Stimulated activated CD4-positive, alpha-beta T cell treated with anti-CD3 and anti-CD28 coated beads, Interleukin-15, amount 100 ng/mL, for 24 hours (primary cell): ENCODE measurements around the gene MICAL2.

Experiments used
- DNase-seq: peaks from one replicate; pipeline ENCODE4 v3.0.0-alpha.2; 2020

Gene MICAL2

GRCh38 chr11:12076840-12077534, 33.4 kb upstream of the MICAL2 start:
- DNase-seq, result no peak

GRCh38 chr11:12077535-12078280, 32.7 kb upstream of the MICAL2 start:
- no peak for DNase-seq

GRCh38 chr11:12079726-12080556, 30.4 kb upstream of the MICAL2 start:
- no peak for DNase-seq

- DNase-seq, result peak; percentile 36
These were observed 27.0 kb upstream of the MICAL2 start for GRCh38 chr11:12083380-12083779.

GRCh38 chr11:12084256-12084655, 26.1 kb upstream of the MICAL2 start:
- no peak for DNase-seq

- DNase-seq, result no peak
These were observed 24.8 kb upstream of the MICAL2 start for GRCh38 chr11:12085371-12086251.

DNA sequence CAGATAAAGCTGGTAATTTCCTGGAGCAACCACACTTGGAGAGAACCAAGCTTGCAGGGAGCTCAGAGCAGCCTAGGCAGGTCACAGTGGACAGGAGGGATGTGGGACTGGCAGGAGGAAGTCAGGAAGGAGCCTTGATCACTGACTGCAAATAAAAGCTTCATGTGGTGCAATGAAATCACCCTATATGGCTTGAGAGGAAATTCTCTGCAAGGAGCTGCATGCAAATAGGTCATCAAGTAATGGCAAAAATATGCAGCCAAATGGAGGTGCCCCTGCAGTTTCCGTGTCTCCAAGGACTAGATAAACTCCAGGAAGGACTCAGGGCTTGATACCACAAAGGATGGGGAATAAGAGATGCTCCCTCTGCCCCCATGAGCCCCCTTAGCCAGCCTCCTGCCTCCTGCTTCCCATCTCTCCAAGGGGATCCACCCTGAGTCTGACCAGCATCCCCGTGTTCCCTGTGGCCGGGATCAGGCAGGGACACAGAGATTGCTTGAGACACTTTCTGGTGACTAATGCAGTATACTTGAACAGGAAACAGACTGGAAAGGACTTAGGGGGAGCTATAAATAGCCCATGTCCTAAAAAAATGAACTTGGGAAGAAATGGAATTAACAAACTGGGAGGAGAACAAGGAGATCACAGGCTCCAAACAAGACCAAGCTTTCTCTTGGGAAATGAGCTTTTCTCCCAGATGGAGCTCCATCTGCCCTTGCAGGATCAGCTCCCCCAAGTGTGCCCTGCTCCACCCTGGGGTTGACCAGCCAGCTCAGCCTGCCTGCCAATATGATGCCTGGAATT, 23.9 kb upstream of the MICAL2 start:
- no peak for DNase-seq

DNA sequence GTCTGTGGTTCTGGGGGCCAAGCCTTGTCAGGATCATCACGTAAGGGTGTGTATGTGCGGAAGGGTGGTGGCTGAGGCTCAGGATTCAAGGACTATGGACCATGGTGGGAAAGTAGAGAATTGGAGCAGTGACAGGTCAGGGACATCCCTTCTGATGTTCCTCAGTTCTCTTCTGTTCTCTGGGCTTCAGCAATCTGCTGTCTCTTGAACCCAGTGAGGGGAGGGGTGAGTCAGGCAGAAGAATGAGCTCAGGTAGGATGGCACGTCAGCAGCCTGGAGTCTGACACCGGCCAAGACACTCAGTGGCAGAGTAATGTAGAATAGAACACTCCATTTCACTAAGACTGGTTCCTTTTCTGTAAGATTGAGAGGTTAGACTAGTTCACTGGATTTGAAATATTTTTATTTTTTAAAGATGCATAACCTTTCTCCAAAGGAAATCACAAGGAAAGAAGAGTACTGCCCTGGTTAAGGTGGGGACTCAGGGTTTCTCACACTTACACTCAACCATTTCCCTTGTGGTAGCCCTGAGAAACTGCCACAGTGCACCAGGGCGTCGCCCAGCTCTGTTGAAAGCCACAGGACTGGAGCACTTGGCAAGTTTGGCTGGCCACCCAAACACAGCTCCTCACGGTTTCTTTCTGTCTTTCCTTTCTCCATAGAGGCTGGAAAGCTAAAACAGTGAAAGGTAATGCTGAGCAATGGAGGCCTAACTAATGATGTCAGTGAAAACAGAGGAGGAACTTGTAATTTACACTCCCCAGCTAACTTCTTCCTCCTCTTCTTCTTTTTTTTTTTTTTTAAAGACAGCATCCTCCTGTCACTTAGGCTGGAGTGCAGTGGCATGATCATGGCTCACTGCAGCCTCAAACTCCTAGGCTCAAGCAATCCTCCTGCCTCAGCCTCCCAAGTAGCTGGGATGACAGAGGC, 23.1 kb upstream of the MICAL2 start:
- peak; percentile 47 for DNase-seq

DNA sequence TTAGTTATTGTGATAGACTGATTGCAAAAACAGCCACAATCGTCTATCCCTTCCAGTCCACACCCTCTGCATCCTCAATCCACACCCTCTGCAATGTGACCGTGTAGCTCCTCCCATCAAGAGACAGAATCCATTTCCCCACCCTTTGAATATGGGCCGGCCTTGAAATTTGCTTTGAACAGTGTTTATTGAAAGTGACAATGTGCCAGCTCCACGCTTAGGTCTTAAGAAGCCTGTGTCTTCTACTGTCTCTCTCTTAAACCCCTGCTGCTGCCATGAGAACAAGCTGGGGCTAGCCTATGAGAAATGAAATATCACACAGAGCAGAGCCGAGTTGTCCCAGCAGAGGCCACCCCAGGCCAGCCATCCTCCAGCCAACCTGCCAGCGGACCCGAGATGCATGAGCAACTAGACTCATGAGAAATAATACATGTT, 22.3 kb upstream of the MICAL2 start:
- DNase-seq, result no peak

GRCh38 chr11:12088531-12088930, 21.9 kb upstream of the MICAL2 start:
- DNase-seq, result no peak

- DNase-seq, result no peak
These were observed 21.3 kb upstream of the MICAL2 start for GRCh38 chr11:12089041-12089440.

GRCh38 chr11:12089473-12089872, 20.9 kb upstream of the MICAL2 start:
- no peak for DNase-seq

- DNase-seq, result no peak
These were observed 20.3 kb upstream of the MICAL2 start for GRCh38 chr11:12090061-12090591.

DNA sequence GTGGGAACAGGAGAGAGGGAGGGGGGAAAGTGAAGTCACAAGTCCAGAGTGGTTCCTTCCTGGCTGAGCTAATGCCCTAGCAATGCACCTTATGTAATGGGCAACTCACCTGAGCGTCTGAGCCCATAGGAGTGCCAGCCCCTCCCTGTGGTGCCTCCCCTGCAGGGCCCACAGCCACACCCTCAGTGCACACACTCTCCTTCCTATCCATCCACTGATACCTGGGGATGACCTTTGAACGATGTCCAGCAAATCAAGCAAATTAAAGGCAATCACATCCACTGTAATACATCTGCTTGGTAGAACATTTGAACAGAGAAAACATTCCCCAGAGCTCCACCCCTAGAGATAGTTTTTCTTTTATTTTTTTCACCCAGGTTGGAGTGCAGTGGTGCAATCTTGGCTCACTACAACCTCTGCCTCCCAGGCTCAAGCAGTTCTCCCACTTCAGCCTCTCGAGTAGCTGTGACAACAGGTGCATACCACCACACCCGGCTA, 19.6 kb upstream of the MICAL2 start:
- no peak for DNase-seq

GRCh38 chr11:12091956-12092558, 18.3 kb upstream of the MICAL2 start:
- DNase-seq, result no peak

DNA sequence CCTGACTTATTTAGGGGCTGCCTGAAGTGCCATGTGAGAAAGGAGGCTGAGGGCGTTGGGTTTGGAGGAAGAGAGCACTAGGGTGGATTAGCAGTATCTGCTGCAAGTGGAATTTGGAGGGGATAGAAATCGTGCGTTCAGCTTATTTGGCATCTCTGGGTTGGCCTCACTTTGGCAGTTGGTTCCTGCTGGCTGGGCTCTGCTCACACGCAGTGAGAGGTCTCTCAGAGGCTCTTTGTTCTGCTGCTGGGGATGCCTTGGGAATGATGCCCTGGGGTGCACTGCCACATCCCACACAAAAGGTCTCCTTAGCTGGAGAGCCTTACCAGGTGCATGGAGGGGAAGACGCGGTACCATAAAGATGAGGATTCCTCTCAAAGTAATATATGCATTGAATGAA, 17.7 kb upstream of the MICAL2 start:
- DNase-seq, result no peak

DNA sequence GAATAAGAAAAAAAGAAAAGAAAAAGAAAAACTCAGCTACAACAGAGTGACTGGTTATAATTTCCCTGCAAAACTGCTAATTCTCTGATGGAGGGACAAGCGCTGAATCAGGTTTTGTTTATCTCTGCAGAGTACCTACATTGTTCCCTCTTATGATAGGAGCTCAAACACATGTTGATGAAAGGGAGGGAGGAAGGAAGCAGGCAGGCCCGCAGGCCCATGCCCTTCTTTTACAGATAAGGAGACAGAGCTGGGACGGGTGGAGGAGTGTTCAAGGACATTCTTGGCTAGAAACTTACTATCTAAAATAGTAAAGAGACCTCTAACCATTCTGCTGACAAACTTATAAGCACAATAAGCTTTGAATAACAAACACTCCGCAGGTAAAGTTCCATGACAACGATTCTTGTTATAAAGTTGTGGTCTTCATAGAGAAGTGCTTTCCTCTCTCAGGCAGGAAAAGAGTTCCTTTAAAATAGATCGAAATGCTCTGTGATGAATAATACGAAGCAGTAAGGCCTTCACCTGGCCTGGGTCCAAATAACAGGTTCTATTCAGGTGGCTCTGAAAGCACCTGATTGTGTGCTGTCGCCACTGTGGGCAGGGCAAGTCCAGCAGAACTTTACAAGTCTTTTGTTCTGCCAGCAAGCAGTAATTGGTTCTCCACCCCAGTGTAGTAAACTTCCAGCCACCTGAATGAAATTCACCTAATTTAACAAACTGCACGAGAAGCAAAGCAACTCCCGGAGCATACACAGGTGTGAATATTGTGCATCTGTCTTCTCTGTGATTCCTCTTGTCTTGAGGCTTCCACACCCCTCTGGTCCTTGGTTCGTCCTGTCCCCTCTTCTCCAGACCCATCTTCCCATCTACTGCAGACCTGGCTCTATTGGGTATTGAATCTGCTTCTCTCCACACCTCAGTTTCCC, 15.3 kb upstream of the MICAL2 start:
- no peak for DNase-seq

DNA sequence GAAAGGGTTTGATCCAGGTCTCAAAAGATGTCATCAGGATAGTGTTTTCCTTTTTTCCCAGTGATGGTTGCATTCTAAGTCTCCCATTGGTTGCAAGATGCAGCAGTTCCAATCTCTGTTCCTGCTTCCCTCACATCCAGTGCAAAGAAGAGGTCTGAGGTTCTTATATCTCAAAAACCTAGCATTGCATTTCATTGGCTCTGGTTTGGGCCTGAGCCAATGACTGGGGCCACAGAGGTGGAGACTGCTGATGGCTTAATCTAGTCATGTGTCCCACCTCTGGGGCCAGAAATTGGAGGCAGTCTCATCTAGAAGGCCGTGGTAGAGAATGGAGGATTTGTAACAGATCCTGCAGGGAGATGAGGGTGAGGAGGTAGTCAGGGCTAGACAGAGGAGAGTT, 13.2 kb upstream of the MICAL2 start:
- no peak for DNase-seq
